OCI-LY7 (cell line): Measurements from ENCODE around the gene NQO1. TPM values are rescaled to one million over a fixed set of nuclear protein-coding genes. Genes with fewer than 3 reads are reported as not detected.

Experiments
- BruUV-seq: library from RNA; stranded (reverse); fragments of 400-500 nt; replicated peaks from 2 replicates; lab custom pipeline; 2021; lab: Mats Ljungman, UMichigan
- CTCF ChIA-PET: fragments of 300-600 bp; sonication (Branson Sonifier 250); formaldehyde crosslinking; loops from one replicate; lab custom pipeline; 2022; ENCODE audit warnings: antibody characterized with exemption; ENCODE audit not compliant: unreplicated experiment; lab: Charles Lee
- POLR2A ChIA-PET: fragments of 300-600 bp; sonication (Branson Sonifier 250); formaldehyde crosslinking; loops from one replicate; lab custom pipeline; 2022; ENCODE audit warnings: antibody characterized with exemption; lab: Charles Lee
- DNase-seq: peaks from one replicate; pipeline ENCODE4 v3.0.0-alpha.2; 2015; ENCODE audit warnings: low spot score
- H2AFZ ChIP-seq: fragments of 200-600 bp; sonication (generic), shearing (Covaris generic); 2 replicates; pipeline ENCODE4 v1.6.1; 2014; ENCODE audit warnings: mild to moderate bottlenecking, antibody characterized with exemption, low read length, moderate library complexity
- H3K27ac ChIP-seq: fragments of 200-600 bp; sonication (generic); 2 replicates; pipeline ENCODE4 v1.5.1; 2014; ENCODE audit warnings: mixed run types, low read depth, mild to moderate bottlenecking, moderate library complexity, low read length, inconsistent platforms; ENCODE audit not compliant: poor library complexity, severe bottlenecking
- H3K36me3 ChIP-seq: fragments of 200-600 bp; sonication (generic); 2 replicates; pipeline ENCODE4 v1.6.1; 2014; ENCODE audit warnings: mild to moderate bottlenecking, antibody characterized with exemption, low read length, moderate library complexity, mixed read lengths; ENCODE audit not compliant: insufficient read depth
- H3K4me1 ChIP-seq: fragments of 200-600 bp; sonication (generic); 2 replicates; pipeline ENCODE4 v1.5.1; 2014; ENCODE audit warnings: mild to moderate bottlenecking, low read length; ENCODE audit not compliant: insufficient read depth, poor library complexity, severe bottlenecking
- H3K4me2 ChIP-seq: fragments of 200-600 bp; sonication (generic); 2 replicates; pipeline ENCODE4 v1.6.1; 2014; ENCODE audit warnings: mild to moderate bottlenecking, low read length
- H3K4me3 ChIP-seq: fragments of 200-600 bp; sonication (generic); 2 replicates; pipeline ENCODE4 v1.5.1; 2014; ENCODE audit warnings: mild to moderate bottlenecking, low read depth, low read length; ENCODE audit not compliant: poor library complexity, severe bottlenecking
- H3K79me2 ChIP-seq: fragments of 200-600 bp; sonication (generic); 2 replicates; pipeline ENCODE4 v1.6.1; 2016; ENCODE audit warnings: low read depth, mild to moderate bottlenecking, low read length, moderate library complexity, mixed read lengths; ENCODE audit not compliant: insufficient read depth
- H3K9me2 ChIP-seq: fragments of 200-600 bp; sonication (generic); 2 replicates; pipeline ENCODE4 v1.6.1; 2016; ENCODE audit warnings: mild to moderate bottlenecking, low read length, mixed read lengths; ENCODE audit not compliant: insufficient read depth
- H3K9me3 ChIP-seq: fragments of 200-600 bp; sonication (generic); 2 replicates; pipeline ENCODE4 v1.6.1; 2014; ENCODE audit warnings: mild to moderate bottlenecking, mixed run types, low read length, mixed read lengths
- H4K20me1 ChIP-seq: fragments of 200-600 bp; sonication (generic); 2 replicates; pipeline ENCODE4 v1.6.1; 2014; ENCODE audit warnings: mild to moderate bottlenecking, antibody characterized with exemption, low read length, moderate library complexity, mixed read lengths; ENCODE audit not compliant: insufficient read depth
- EZH2phosphoT487 ChIP-seq: fragments of 200-600 bp; sonication (generic); IDR thresholded peaks from 2 replicates; pipeline ENCODE4 v1.6.1; 2018; ENCODE audit warnings: low read depth, borderline replicate concordance, mild to moderate bottlenecking, mixed run types, antibody characterized with exemption, low read length, moderate library complexity, mixed read lengths
- intact Hi-C: fragments of 100-400 bp; cut with micrococcal nuclease; formaldehyde crosslinking; loops from one replicate; pipeline ENCODE4 v1.10.0; 2022; ENCODE audit not compliant: unreplicated experiment
- total RNA-seq, 2 experiments: library from RNA; depleted of rRNA in 1 of 2; stranded (reverse); fragments of >200 nt in 1 of 2; shearing (Covaris generic) in 1 of 2; gene quantifications; 2 replicates each; pipeline ENCODE4 v1.2.3, GENCODE V29; 2014 to 2022
- TF ChIP-seq, protein P1 (sequence below): fragments of 200-600 bp; sonication (generic); conservative IDR thresholded peaks from 2 replicates; pipeline ENCODE4 v1.5.1; 2014; ENCODE audit warnings: mild to moderate bottlenecking, antibody characterized with exemption, low read length, moderate library complexity, mixed read lengths

The NQO1 gene
- total RNA-seq, 2 experiments from 2014 or later, result 3.2 to 4.1 TPM

DNA sequence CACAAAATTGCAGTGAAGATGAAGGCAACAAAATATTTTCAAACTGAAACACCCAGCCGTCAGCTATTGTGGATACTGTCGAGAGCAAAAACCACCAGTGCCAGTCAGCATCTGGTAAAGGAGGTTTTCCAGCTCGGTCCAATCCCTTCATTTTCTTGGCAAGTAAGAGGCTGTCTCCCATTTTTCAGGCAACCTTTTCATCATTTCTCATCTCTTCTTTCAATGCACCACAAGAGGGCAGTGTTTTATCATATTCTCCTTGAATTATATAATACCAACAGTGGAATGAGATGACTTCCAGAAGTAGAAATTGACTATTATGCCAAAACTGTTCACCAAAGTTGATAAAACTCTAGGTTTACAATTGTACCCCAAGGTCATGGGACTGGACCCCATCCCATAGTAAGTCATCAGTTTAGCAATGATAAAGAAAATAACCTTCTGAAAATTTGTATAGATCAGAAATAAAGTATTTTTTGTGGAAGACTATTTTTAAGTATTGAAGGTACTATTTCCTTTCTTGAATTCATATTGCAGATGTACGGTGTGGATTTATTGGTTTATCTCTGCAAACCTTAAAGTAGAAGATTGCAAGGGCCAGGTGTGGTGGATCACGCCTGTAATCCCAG, 16.8 kb downstream of the NQO1 start:
- no TSS peak for BruUV-seq
- no peaks in the 10 kb centered on the region for H3K4me1 ChIP-seq
- peak; percentile 78 for DNase-seq

DNA sequence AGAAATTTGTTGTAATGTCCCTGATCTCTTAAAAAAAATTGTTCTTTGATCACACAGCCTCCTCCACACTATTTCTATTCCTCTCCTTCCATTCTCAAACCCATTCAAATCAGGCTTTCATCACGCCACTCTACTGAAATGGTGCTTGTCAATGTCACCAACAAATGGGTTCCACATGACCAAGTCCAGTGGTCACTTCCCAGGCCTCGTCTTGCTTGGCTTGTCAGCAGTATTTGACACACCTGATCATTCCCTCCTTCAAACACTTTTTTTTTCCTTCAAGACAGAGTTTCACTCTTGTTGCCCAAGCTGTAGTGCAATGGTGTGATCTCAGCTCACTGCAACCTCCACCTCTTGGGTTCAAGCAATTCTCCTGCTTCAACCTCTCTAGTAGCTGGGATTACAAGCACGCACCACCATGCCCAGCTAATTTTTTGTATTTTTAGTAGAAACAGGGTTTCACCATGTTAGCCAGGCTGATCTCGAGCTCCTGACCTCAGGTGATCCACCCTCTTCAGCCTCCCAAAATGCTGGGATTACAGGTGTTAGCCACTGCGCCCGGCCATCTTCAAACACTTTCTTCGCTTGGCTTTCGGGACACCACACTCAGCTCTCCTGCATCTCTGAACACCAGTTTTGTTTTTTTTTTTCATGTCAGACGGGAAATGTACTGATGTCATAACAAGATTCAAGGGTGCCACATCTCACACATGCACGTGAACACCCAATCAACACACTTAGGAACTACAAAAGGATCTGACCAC, 18.3 kb downstream of the NQO1 start:
- POLR2A ChIA-PET, result no interaction called here
- no peaks in the 10 kb centered on the region for H3K9me2 ChIP-seq
- H3K4me1 ChIP-seq, result no peaks in the 10 kb centered on the region
- TF ChIP-seq EZH2phosphoT487, result no peak
- TF ChIP-seq, protein P1, sequence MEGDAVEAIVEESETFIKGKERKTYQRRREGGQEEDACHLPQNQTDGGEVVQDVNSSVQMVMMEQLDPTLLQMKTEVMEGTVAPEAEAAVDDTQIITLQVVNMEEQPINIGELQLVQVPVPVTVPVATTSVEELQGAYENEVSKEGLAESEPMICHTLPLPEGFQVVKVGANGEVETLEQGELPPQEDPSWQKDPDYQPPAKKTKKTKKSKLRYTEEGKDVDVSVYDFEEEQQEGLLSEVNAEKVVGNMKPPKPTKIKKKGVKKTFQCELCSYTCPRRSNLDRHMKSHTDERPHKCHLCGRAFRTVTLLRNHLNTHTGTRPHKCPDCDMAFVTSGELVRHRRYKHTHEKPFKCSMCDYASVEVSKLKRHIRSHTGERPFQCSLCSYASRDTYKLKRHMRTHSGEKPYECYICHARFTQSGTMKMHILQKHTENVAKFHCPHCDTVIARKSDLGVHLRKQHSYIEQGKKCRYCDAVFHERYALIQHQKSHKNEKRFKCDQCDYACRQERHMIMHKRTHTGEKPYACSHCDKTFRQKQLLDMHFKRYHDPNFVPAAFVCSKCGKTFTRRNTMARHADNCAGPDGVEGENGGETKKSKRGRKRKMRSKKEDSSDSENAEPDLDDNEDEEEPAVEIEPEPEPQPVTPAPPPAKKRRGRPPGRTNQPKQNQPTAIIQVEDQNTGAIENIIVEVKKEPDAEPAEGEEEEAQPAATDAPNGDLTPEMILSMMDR, result no peak
- H3K36me3 ChIP-seq, result 0 out of 2 replicates have a peak, but pooled peaks cover 3% of the 10 kb centered on the region
- DNase-seq, result no peak
- H3K4me2 ChIP-seq, result no peak overlapping the region
- H2AFZ ChIP-seq, result no peak overlapping the region
- no peaks in the 10 kb centered on the region for H4K20me1 ChIP-seq
- no peaks in the 10 kb centered on the region for H3K9me3 ChIP-seq
- no TSS peak for BruUV-seq
- no peak overlapping the region for H3K27ac ChIP-seq
- H3K79me2 ChIP-seq, result no peaks in the 10 kb centered on the region
- intact Hi-C loops, result loop anchor here (2.0 to 5.0 kb wide), 3 partner anchors 47 to 311 kb away; partner anchors contain the start of gene NOB1
- CTCF ChIA-PET, result interaction anchor here (1.2 kb wide), 1 partner anchor 46 kb away, joined by 3 read pairs; the partner anchor contains the start of gene NOB1
- no peak overlapping the region for H3K4me3 ChIP-seq

More for the DNA sequence above, 16.8 kb downstream of the NQO1 start:
- no peaks in the 10 kb centered on the region for H3K9me3 ChIP-seq
- H3K9me2 ChIP-seq, result no peaks in the 10 kb centered on the region
- POLR2A ChIA-PET, result interaction anchor here (0.5 to 1.2 kb wide), 3 partner anchors 40 to 268 kb away, joined by 4 to 7 read pairs (median 6); partner anchors contain the start of gene NOB1
- intact Hi-C loops, result loop anchor here (2.0 to 5.0 kb wide), 3 partner anchors 45 to 312 kb away; partner anchors contain the start of gene NOB1
- H3K79me2 ChIP-seq, result no peaks in the 10 kb centered on the region
- H3K4me3 ChIP-seq, result no peak overlapping the region
- 0 out of 2 replicates have a peak, but pooled peaks cover under 1% of the 10 kb centered on the region for H3K36me3 ChIP-seq
- no peak overlapping the region for H3K27ac ChIP-seq
- H2AFZ ChIP-seq, result no peak overlapping the region
- TF ChIP-seq, protein P1, result peak; percentile 97
- TF ChIP-seq EZH2phosphoT487, result no peak
- H3K4me2 ChIP-seq, result no peak overlapping the region
- CTCF ChIA-PET, result interaction anchor here (1.2 kb wide), 1 partner anchor 45 kb away, joined by 3 read pairs; the partner anchor contains the start of gene NOB1
- no peaks in the 10 kb centered on the region for H4K20me1 ChIP-seq
